K562 (cell line): ENCODE measurements around the gene MCM9. TPM values are rescaled to one million over a fixed set of nuclear protein-coding genes. Genes with fewer than 3 reads are reported as not detected.

Experiments
- CBX3 ChIP-seq, 2 experiments: IDR thresholded peaks; 1 replicate in 1 of 2; 2 replicates in 1 of 2; pipeline ENCODE4 v1.6.1; 2012; ENCODE audit warnings: inconsistent platforms in 2 of 2, low read length in 2 of 2, borderline replicate concordance in 1 of 2, control low read depth in 1 of 2
- EZH2 ChIP-seq: IDR thresholded peaks from 2 replicates; pipeline ENCODE4 v1.6.1; 2012; ENCODE audit warnings: low read depth, mild to moderate bottlenecking, inconsistent platforms, low read length, borderline replicate concordance
- HNRNPLL ChIP-seq: fragments of 200-400 bp; formaldehyde crosslinking; IDR thresholded peaks from 2 replicates; pipeline ENCODE4 v1.6.1; 2017; ENCODE audit warnings: low read length, low read depth, mild to moderate bottlenecking; ENCODE audit not compliant: poor library complexity, severe bottlenecking
- PHF8 ChIP-seq: fragments of 200-600 bp; sonication (generic); IDR thresholded peaks from 2 replicates; pipeline ENCODE4 v1.6.1; 2012; ENCODE audit warnings: mixed run types, mild to moderate bottlenecking, inconsistent platforms, low read length, moderate library complexity, borderline replicate concordance
- RBM14 ChIP-seq: fragments of 200-400 bp; formaldehyde crosslinking; IDR thresholded peaks from 2 replicates; pipeline ENCODE4 v1.6.1; 2018; ENCODE audit warnings: low read depth, mild to moderate bottlenecking, low read length, moderate library complexity, borderline replicate concordance; ENCODE audit not compliant: insufficient read depth
- RCOR1 ChIP-seq, 2 experiments: IDR thresholded peaks; 2 replicates each; pipeline ENCODE4 v1.6.1; 2012; ENCODE audit warnings: low read depth in 2 of 2, low read length in 2 of 2, borderline replicate concordance in 1 of 2, improper control_type of control experiment in 1 of 2
- XRCC3 ChIP-seq: fragments of 450-650 bp; IDR thresholded peaks from 2 replicates; pipeline ENCODE4 v1.6.1; 2017; ENCODE audit warnings: mild to moderate bottlenecking, moderate library complexity
- ZNF766 ChIP-seq: fragments of 200-800 bp; sonication (Bioruptor generic); conservative IDR thresholded peaks from 2 replicates; pipeline ENCODE4 v1.6.1; 2016; ENCODE audit warnings: missing genetic modification characterization, missing compliant biosample characterization
- polyA plus RNA-seq, 8 experiments: library from polyadenylated mRNA; depleted of rRNA in 4 of 8; stranded (reverse) in 5 of 8; unstranded in 3 of 8; fragments of >200 nt; fragmentation: Nextera tagmentation in 2 of 8; fragmentation: Illumina TruSeq in 1 of 8; extraction: Ambion mirVana in 2 of 8; extraction: Trizol in 1 of 8; gene quantifications; 2 replicates each; pipeline versions ENCODE4 v1.2.1 to v1.2.3, GENCODE V29; 2011 to 2014; ENCODE audit warnings: inconsistent platforms in 1 of 8, missing spikeins in 1 of 8
- total RNA-seq, 7 experiments: library from RNA; depleted of rRNA in 6 of 7; stranded (reverse); fragments of >200 nt in 6 of 7; fragmentation: Illumina TruSeq in 2 of 7; extraction: Trizol in 2 of 7; gene quantifications; 2 replicates each; pipeline versions ENCODE4 v1.2.1 to v1.2.3, GENCODE V29; 2011 to 2021; ENCODE audit warnings: low replicate concordance in 1 of 7
- TF ChIP-seq, protein P1 (sequence below): fragments of 200-800 bp; sonication (Bioruptor generic); IDR thresholded peaks from 2 replicates; pipeline ENCODE4 v1.6.1; 2017; ENCODE audit warnings: missing genetic modification characterization, missing compliant biosample characterization
- TF ChIP-seq, protein P2 (sequence below): fragments of 450-650 bp; formaldehyde crosslinking; IDR thresholded peaks from 2 replicates; pipeline ENCODE4 v1.4.0; 2022; ENCODE audit warnings: missing genetic modification characterization
- TF ChIP-seq, protein P3 (sequence below): conservative IDR thresholded peaks from 2 replicates; pipeline ENCODE4 v1.6.1; 2011; ENCODE audit warnings: low read depth, mild to moderate bottlenecking, low read length; ENCODE audit not compliant: control insufficient read depth

MCM9 gene
- total and polyA plus RNA-seq, 9 of the 15 experiments (the other 6 are each of a cell fraction or from before 2014, with no cell fraction given): 4.8 to 16.7 (median 11.6) TPM

DNA sequence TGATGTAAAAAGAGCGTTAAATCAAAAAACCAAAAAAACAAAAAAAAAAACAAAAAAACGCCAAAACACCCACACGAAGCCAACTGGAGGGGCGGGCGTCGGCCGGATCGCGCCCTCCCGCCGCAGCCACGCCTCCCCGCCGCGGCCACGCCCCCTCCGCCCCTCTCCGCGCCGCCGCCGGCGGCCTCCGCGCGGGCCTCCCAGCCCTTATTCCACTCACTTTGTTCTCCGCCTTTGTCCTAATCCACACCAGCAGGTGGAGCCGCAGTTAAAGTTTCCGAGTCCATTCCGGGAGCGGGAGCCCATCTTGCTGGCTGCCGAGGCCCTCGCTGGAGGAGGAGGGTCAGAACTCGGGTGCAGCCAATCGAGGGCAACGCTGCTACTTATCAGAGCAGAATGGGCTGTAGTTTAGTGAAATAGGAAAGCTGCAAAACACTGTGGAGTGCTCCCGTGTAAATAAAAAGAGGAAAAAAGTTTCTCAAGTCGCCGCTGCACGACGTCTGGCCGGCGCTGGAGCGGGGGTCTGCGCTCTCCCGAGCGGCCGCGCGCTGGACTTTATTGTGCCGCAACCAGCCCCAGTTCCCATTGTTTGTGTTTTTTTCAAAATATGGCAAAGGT is 41.0 kb downstream of the MCM9 start, which contains the start of gene ASF1A (continued):
- TF ChIP-seq, protein P1, sequence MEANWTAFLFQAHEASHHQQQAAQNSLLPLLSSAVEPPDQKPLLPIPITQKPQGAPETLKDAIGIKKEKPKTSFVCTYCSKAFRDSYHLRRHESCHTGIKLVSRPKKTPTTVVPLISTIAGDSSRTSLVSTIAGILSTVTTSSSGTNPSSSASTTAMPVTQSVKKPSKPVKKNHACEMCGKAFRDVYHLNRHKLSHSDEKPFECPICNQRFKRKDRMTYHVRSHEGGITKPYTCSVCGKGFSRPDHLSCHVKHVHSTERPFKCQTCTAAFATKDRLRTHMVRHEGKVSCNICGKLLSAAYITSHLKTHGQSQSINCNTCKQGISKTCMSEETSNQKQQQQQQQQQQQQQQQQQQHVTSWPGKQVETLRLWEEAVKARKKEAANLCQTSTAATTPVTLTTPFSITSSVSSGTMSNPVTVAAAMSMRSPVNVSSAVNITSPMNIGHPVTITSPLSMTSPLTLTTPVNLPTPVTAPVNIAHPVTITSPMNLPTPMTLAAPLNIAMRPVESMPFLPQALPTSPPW (CRISPR knock-in tag): peak; percentile 65
- peak in 1 of 2 experiments; percentile 88; a peak in 2 of 3 replicates for TF ChIP-seq CBX3 (IDR thresholded peaks at IDR 0.05; ENCODE audit: borderline replicate concordance in 1 of 2, low read length in 2 of 2)
- TF ChIP-seq, protein P2, sequence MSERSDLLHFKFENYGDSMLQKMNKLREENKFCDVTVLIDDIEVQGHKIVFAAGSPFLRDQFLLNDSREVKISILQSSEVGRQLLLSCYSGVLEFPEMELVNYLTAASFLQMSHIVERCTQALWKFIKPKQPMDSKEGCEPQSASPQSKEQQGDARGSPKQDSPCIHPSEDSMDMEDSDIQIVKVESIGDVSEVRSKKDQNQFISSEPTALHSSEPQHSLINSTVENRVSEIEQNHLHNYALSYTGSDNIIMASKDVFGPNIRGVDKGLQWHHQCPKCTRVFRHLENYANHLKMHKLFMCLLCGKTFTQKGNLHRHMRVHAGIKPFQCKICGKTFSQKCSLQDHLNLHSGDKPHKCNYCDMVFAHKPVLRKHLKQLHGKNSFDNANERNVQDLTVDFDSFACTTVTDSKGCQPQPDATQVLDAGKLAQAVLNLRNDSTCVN (CRISPR knock-in tag): no peak
- peak; percentile 64 for TF ChIP-seq HNRNPLL
- TF ChIP-seq, protein P3, sequence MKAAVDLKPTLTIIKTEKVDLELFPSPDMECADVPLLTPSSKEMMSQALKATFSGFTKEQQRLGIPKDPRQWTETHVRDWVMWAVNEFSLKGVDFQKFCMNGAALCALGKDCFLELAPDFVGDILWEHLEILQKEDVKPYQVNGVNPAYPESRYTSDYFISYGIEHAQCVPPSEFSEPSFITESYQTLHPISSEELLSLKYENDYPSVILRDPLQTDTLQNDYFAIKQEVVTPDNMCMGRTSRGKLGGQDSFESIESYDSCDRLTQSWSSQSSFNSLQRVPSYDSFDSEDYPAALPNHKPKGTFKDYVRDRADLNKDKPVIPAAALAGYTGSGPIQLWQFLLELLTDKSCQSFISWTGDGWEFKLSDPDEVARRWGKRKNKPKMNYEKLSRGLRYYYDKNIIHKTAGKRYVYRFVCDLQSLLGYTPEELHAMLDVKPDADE: peak; percentile 33; the same call in 1 of the 2 replicates
- peak; percentile 53; the same call in 1 of the 2 replicates for TF ChIP-seq PHF8
- TF ChIP-seq RCOR1 (IDR thresholded peaks at IDR 0.05; ENCODE audit: borderline replicate concordance in 1 of 2, low read depth in 2 of 2, low read length in 2 of 2): peak in 1 of 2 experiments; percentile 63; a peak in 1 of 4 replicates
- no peak for TF ChIP-seq RBM14
- TF ChIP-seq XRCC3: no peak
- no peak for TF ChIP-seq EZH2
- TF ChIP-seq ZNF766 (CRISPR knock-in tag): no peak
